BE2C (cell line): Measurements from ENCODE around the gene SLBP.
A peak's percentile ranks its signal among the peaks of the same experiment; 100 is the strongest.

Source experiments
- DNase-seq: peaks from one replicate; pipeline ENCODE4 v3.0.0-alpha.2; 2020
- H3K27me3 ChIP-seq: fragments of 250-450 bp; sonication (Bioruptor Pico); 2 replicates; pipeline ENCODE4 v1.5.1; 2020; ENCODE audit warnings: mild to moderate bottlenecking
- H3K36me3 ChIP-seq: fragments of 250-450 bp; sonication (Bioruptor Pico); 2 replicates; pipeline ENCODE4 v1.5.1; 2020; ENCODE audit warnings: mild to moderate bottlenecking
- H3K4me1 ChIP-seq: fragments of 250-450 bp; sonication (Bioruptor Pico); 2 replicates; pipeline ENCODE4 v1.5.1; 2020
- H3K4me3 ChIP-seq: 2 replicates; pipeline ENCODE4 v1.5.1; 2011; ENCODE audit warnings: low read depth, low read length
- H3K9me3 ChIP-seq: fragments of 250-450 bp; sonication (Bioruptor Pico); 2 replicates; pipeline ENCODE4 v1.5.1; 2020
- TF ChIP-seq, protein P1 (sequence below): IDR thresholded peaks from 2 replicates; pipeline ENCODE4 v1.5.1; 2012; ENCODE audit warnings: mild to moderate bottlenecking, low read depth, low read length

The SLBP gene

DNA sequence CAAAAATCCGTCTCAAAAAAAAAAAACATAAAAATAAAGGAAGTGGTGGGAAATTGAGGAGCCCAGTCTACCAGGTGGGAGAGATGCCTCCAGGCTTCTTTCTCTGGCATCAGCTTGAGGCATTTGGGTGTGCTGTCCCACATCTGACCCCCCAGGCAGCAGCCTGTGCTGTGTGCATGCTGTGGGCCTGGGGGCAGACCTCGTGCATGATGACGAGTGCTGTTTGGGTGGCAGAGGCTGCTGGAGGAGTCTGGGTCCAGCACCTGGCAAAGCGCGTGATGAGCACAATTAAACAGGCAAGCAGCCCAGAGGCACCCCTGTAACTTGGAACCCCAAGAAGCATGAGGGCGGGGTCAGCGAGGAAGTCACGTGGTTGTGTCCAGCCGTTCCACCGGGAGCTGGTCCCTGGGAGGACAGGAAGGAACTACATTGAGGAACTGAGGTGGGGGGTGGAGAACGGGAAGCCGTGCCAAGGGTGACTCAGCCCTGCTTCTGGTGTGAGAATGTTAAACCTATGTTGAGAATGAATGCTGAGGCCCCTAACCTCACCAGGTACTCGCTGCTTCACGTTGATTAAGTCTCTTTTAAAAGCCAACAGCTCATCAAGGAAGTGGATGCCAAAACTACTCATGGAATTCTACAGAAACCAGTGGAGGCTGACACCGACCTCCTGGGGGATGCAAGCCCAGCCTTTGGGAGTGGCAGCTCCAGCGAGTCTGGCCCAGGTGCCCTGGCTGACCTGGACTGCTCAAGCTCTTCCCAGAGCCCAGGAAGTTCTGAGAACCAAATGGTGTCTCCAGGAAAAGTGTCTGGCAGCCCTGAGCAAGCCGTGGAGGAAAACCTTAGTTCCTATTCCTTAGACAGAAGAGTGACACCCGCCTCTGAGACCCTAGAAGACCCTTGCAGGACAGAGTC lies 15.3 kb upstream of the SLBP start:
- Histone ChIP-seq H3K36me3 (peaks cover 82% of the 10 kb centered on the region), H3K4me1 (peaks cover 2% of the 10 kb centered on the region; the same call in 1 of the 2 replicates), H3K4me3 (no peak overlapping the region), H3K9me3 (no peaks in the 10 kb centered on the region), H3K27me3 (no peaks in the 10 kb centered on the region)
- TF ChIP-seq, protein P1, sequence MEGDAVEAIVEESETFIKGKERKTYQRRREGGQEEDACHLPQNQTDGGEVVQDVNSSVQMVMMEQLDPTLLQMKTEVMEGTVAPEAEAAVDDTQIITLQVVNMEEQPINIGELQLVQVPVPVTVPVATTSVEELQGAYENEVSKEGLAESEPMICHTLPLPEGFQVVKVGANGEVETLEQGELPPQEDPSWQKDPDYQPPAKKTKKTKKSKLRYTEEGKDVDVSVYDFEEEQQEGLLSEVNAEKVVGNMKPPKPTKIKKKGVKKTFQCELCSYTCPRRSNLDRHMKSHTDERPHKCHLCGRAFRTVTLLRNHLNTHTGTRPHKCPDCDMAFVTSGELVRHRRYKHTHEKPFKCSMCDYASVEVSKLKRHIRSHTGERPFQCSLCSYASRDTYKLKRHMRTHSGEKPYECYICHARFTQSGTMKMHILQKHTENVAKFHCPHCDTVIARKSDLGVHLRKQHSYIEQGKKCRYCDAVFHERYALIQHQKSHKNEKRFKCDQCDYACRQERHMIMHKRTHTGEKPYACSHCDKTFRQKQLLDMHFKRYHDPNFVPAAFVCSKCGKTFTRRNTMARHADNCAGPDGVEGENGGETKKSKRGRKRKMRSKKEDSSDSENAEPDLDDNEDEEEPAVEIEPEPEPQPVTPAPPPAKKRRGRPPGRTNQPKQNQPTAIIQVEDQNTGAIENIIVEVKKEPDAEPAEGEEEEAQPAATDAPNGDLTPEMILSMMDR, result no peak
- DNase-seq, result no peak

- Histone ChIP-seq H3K27me3 (no peaks in the 10 kb centered on the region), H3K9me3 (no peaks in the 10 kb centered on the region), H3K4me3 (no peak overlapping the region), H3K36me3 (peaks cover 75% of the 10 kb centered on the region), H3K4me1 (peaks cover 2% of the 10 kb centered on the region; the same call in 1 of the 2 replicates)
- TF ChIP-seq, protein P1, result peak; percentile 99
- DNase-seq, result peak; percentile 92
Observed at GRCh38 chr4:1726146-1726934, 14.2 kb upstream of the SLBP start.

DNA sequence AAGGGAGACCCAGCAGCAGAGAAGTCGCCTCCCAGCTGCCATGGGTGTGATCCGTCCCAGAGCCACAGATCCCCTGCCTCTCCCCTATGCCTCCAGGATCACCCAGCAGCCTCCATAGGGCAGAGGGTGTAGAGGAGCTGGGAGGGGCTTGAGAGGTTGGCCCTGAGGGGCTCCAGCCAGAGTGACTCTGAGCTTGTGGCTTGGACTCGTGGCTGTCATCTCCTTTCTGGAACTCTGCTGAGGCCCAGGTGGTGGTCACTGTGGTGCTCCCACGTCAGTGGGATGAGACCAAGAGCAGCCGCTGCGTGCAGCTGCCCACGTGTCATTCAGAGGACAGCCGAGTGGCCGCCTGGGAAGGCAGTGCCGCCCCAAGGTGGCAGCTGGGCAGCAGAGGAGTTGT lies 13.4 kb upstream of the SLBP start:
- Histone ChIP-seq H3K4me1 (peaks cover 2% of the 10 kb centered on the region; the same call in 1 of the 2 replicates), H3K27me3 (no peaks in the 10 kb centered on the region), H3K9me3 (no peaks in the 10 kb centered on the region), H3K4me3 (no peak overlapping the region), H3K36me3 (peaks cover 67% of the 10 kb centered on the region)
- TF ChIP-seq, protein P1, result no peak
- DNase-seq, result no peak

- H3K4me1 ChIP-seq, result no peaks in the 10 kb centered on the region
- no peaks in the 10 kb centered on the region for H3K27me3 ChIP-seq
- peak overlapping the region; percentile 89 for H3K4me3 ChIP-seq
- H3K9me3 ChIP-seq, result no peaks in the 10 kb centered on the region
- H3K36me3 ChIP-seq, result peaks cover 48% of the 10 kb centered on the region
- no peak for DNase-seq
- TF ChIP-seq, protein P1, result no peak
Observed at GRCh38 chr4:1723131-1723801, 11.1 kb upstream of the SLBP start.

GRCh38 chr4:1722551-1723118 lies 10.5 kb upstream of the SLBP start:
- peaks cover 48% of the 10 kb centered on the region for H3K36me3 ChIP-seq
- H3K4me1 ChIP-seq, result no peaks in the 10 kb centered on the region
- H3K9me3 ChIP-seq, result no peaks in the 10 kb centered on the region
- TF ChIP-seq, protein P1, result no peak
- H3K4me3 ChIP-seq, result peak overlapping the region; percentile 89
- H3K27me3 ChIP-seq, result no peaks in the 10 kb centered on the region
- DNase-seq, result no peak
